ENCODE measurements around the gene RNF112. TPM values are rescaled to one million over a fixed set of nuclear protein-coding genes. Genes with fewer than 3 reads are reported as not detected.

The RNF112 gene
- total RNA-seq, 2 experiments from 2014 or later = 0.47 TPM; not detected in 1

GRCh38 chr17:19456016-19456927, 45.2 kb downstream of the RNF112 start:
- TF ChIP-seq EZH2phosphoT487 (IDR thresholded peaks at IDR 0.05; ENCODE audit: borderline replicate concordance, low read depth, low read length) (no peak), CTCF (conservative IDR thresholded peaks at IDR 0.05; ENCODE audit: low read length) (no peak)
- no peaks in the 10 kb centered on the region for H3K9me3 ChIP-seq (ENCODE audit: low read length)
- no peaks in the 10 kb centered on the region for H3K36me3 ChIP-seq (ENCODE audit: insufficient read depth, low read length)
- POLR2A ChIA-PET = interaction anchor here (0.6 kb wide), 1 partner anchor 9 kb away, joined by 3 read pairs; no protein-coding TSS in a partner anchor
- intact Hi-C loops (cut with micrococcal nuclease; ENCODE audit: unreplicated experiment) = no loop called here
- H3K4me1 ChIP-seq (ENCODE audit: insufficient read depth, low read length, poor library complexity, severe bottlenecking) = peaks cover 26% of the 10 kb centered on the region
- no peaks in the 10 kb centered on the region for H4K20me1 ChIP-seq (ENCODE audit: insufficient read depth, low read length)
- CTCF ChIA-PET (ENCODE audit: unreplicated experiment) = interaction anchor here (0.8 kb wide), 1 partner anchor 23 kb away, joined by 3 read pairs; no protein-coding TSS in a partner anchor
- no peak for DNase-seq (ENCODE audit: low spot score)
- H2AFZ ChIP-seq (ENCODE audit: low read length) = no peak overlapping the region
- no TSS peak for BruUV-seq (replicated peaks)
- H3K4me3 ChIP-seq (ENCODE audit: low read depth, low read length, poor library complexity, severe bottlenecking) = no peak overlapping the region
- no peak overlapping the region for H3K27ac ChIP-seq (ENCODE audit: low read depth, low read length, poor library complexity, severe bottlenecking)
- no peaks in the 10 kb centered on the region for H3K79me2 ChIP-seq (ENCODE audit: insufficient read depth, low read depth, low read length)
- H3K4me2 ChIP-seq (ENCODE audit: low read length) = no peak overlapping the region
- no peaks in the 10 kb centered on the region for H3K9me2 ChIP-seq (ENCODE audit: insufficient read depth, low read length)

GRCh38 chr17:19457046-19457445, 46.0 kb downstream of the RNF112 start:
- H4K20me1 ChIP-seq (ENCODE audit: insufficient read depth, low read length) = no peaks in the 10 kb centered on the region
- TF ChIP-seq EZH2phosphoT487 (IDR thresholded peaks at IDR 0.05; ENCODE audit: borderline replicate concordance, low read depth, low read length) (no peak), CTCF (conservative IDR thresholded peaks at IDR 0.05; ENCODE audit: low read length) (no peak)
- no peak overlapping the region for H3K4me3 ChIP-seq (ENCODE audit: low read depth, low read length, poor library complexity, severe bottlenecking)
- intact Hi-C loops (cut with micrococcal nuclease; ENCODE audit: unreplicated experiment) = no loop called here
- DNase-seq (ENCODE audit: low spot score) = no peak
- H3K9me3 ChIP-seq (ENCODE audit: low read length) = no peaks in the 10 kb centered on the region
- CTCF ChIA-PET (ENCODE audit: unreplicated experiment) = interaction anchor here (0.8 kb wide), 1 partner anchor 23 kb away, joined by 3 read pairs; no protein-coding TSS in a partner anchor
- H3K9me2 ChIP-seq (ENCODE audit: insufficient read depth, low read length) = no peaks in the 10 kb centered on the region
- no peak overlapping the region for H2AFZ ChIP-seq (ENCODE audit: low read length)
- H3K4me1 ChIP-seq (ENCODE audit: insufficient read depth, low read length, poor library complexity, severe bottlenecking) = peaks cover 33% of the 10 kb centered on the region
- no peak overlapping the region for H3K4me2 ChIP-seq (ENCODE audit: low read length)
- POLR2A ChIA-PET = interaction anchor here (0.6 kb wide), 3 partner anchors 8 to 214 kb away, joined by 3 to 4 read pairs (median 3); no protein-coding TSS in a partner anchor
- no TSS peak for BruUV-seq (replicated peaks)
- H3K79me2 ChIP-seq (ENCODE audit: insufficient read depth, low read depth, low read length) = no peaks in the 10 kb centered on the region
- no peak overlapping the region for H3K27ac ChIP-seq (ENCODE audit: low read depth, low read length, poor library complexity, severe bottlenecking)
- no peaks in the 10 kb centered on the region for H3K36me3 ChIP-seq (ENCODE audit: insufficient read depth, low read length)

Data from OCI-LY7 (cell line).